LNCaP clone FGC (cell line): ENCODE measurements around the gene DNM3.

Source experiments
- DNase-seq: peaks from one replicate; pipeline ENCODE4 v3.0.0-alpha.2; 2011; ENCODE audit warnings: low read depth
- H3K4me3 ChIP-seq: 2 replicates; pipeline ENCODE4 v1.5.1; 2011; ENCODE audit warnings: mild to moderate bottlenecking, low read depth, low read length, control low read depth
- CTCF ChIP-seq: IDR thresholded peaks from 2 replicates; pipeline ENCODE4 v1.5.1; 2012; ENCODE audit warnings: mild to moderate bottlenecking; ENCODE audit not compliant: control insufficient read depth, insufficient read depth; ENCODE audit errors: extremely low read depth

DNM3 gene

GRCh38 chr1:172238158-172238557, 396.9 kb downstream of the DNM3 start:
- DNase-seq: no peak
- H3K4me3 ChIP-seq: no peak overlapping the region
- no peak for TF ChIP-seq CTCF

- no peak for TF ChIP-seq CTCF
- DNase-seq: no peak
These were observed 397.7 kb downstream of the DNM3 start for GRCh38 chr1:172238965-172239364.

GRCh38 chr1:172239901-172240300, 398.6 kb downstream of the DNM3 start:
- no peak for DNase-seq
- H3K4me3 ChIP-seq: no peak overlapping the region
- TF ChIP-seq CTCF: no peak

More at GRCh38 chr1:172238965-172239364, 397.7 kb downstream of the DNM3 start:
- no peak overlapping the region for H3K4me3 ChIP-seq

- H3K4me3 ChIP-seq: no peak overlapping the region
- DNase-seq: no peak
- TF ChIP-seq CTCF: no peak
These were observed 400.2 kb downstream of the DNM3 start for GRCh38 chr1:172241540-172241939.

- DNase-seq: no peak
- H3K4me3 ChIP-seq: no peak overlapping the region
- no peak for TF ChIP-seq CTCF
These were observed 403.6 kb downstream of the DNM3 start for GRCh38 chr1:172244865-172245264.

GRCh38 chr1:172245788-172246187, 404.5 kb downstream of the DNM3 start:
- no peak for TF ChIP-seq CTCF
- no peak overlapping the region for H3K4me3 ChIP-seq
- no peak for DNase-seq

- no peak overlapping the region for H3K4me3 ChIP-seq
- DNase-seq: no peak
- no peak for TF ChIP-seq CTCF
These were observed 405.5 kb downstream of the DNM3 start for GRCh38 chr1:172246521-172247390.
